GM18517 (cell line): ENCODE data around the gene NOL4L.
"Not testable (repeated sequence)": the region's sequence is repeated elsewhere in the genome, so short reads cannot be mapped to it uniquely, and the experiment has no call there.

Experiments
- ATAC-seq: cut with Tn5 transposase; IDR thresholded peaks from one replicate; pipeline ENCODE4 v1.9.1; 2021; ENCODE audit warnings: mild to moderate bottlenecking, moderate library complexity; ENCODE audit not compliant: unreplicated experiment

The NOL4L gene

DNA sequence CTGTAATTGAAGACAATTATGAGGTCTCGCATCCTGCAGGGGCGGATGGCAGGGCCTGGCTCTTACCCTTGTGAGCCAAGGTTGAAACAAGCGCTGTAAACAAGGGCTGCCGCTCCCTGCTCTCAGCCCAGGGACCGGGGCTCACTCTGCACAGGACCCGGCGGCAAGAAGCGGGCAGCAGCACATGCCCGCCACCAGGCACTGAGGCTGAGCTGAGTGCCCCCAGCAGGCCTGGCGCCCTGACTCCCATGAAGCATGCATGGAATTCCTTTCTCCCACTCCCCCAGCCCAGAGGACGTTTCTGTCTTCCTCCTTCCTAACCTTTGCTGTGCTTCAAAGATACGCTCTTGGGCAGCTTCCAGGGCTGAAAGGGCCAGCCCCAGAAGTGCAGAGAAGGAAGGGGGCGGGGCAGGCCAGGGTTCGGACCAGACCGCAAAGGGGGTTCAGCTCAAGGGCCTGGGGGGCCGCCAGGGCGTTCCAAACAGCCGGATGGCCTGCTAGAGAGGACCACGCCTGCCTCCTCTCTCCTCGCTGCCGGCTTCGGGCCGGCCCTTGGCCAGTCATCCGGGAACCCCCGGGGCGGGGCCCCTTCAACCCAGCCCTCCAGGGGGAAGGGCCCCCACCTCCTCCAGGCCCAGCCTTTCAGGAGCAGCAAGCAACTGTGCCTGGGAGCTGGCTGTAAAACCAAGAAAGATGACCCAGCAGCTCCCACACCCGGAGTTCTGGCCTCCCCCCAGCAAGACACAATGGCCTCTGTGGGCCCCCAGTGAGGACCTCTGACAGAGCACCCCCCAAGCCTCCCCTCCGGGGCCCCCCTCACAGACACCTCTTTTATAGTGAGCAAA lies 109.9 kb downstream of the NOL4L start:
- no peak for ATAC-seq

DNA sequence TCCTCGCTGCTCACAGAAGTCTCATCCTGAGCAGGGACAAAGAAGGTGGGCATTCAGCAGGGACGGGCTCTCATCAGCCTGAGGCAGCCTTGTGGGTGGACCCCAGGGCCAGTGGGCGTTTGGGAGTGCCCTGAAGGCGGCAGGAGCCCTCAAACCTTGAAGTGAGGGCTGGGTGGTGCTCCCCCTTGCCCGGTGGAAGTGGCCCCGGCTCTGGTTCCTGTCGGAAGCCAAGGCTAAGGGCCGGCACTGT lies 110.5 kb downstream of the NOL4L start:
- ATAC-seq, result no peak

DNA sequence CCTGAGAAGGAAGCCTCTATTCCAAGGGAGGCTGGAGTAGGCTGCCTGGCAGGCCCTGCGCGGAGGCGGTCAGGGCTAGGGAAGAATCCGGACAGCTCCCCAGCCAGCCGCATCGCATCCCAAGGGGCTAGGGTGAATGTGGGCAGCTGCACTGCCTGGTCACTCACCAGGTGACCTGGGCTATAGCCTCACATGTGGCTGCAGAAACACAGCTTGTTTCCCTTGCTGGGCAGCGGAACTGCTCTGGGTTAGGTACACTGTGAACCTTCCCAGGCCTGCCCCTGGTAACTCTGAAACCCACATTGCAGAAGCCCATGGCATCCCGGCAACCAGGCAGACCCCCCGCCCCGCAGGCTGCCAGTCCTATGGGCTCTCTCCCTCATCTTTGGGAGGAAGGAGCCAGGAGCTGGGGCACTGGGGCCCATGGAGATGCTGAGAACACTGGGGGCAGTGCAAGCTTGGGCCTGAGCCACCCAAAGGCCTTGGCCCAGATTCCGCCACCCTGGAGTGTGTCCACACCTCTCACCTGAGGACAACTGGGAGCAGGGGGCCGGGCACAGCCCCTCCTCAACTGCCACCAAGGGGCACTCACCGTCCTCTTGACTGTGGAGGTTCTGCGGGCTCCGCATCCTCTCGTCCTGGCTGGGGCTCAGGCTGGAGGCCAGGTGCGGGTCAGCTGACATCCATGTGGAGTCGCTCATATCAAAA lies 111.0 kb downstream of the NOL4L start:
- no peak for ATAC-seq

GRCh38 chr20:32473231-32474008 lies 111.7 kb downstream of the NOL4L start:
- ATAC-seq, result no peak

DNA sequence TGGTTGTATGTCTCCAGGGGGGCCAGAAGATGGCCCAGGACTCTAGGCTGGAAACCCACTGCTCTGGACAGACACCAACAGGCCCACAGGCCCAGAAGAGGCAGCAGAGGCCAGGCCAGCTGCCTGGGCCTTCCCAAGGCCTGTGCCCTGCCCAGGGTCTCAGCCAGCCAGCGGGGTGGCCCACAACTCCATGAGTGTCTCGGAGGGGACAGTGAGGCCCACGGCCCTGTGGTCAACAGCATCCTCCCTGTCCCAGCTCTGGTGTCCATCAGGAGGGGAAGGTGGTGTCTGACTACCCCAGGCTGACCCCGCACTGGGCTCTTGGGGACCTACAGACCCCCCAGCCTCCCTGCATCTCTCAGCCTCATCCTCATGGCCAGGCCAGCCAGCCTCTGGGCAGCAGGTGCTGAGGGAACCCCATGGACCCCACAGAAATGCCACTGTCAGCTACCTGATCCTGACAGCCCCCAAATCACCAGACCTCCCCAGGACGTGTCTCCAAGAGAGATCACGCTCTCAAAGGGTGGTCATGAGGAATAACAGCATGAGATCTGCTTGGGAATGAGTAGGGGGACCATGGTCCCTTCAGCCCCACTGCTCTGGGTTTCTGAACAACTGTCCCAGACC lies 112.4 kb downstream of the NOL4L start:
- ATAC-seq, result no peak

DNA sequence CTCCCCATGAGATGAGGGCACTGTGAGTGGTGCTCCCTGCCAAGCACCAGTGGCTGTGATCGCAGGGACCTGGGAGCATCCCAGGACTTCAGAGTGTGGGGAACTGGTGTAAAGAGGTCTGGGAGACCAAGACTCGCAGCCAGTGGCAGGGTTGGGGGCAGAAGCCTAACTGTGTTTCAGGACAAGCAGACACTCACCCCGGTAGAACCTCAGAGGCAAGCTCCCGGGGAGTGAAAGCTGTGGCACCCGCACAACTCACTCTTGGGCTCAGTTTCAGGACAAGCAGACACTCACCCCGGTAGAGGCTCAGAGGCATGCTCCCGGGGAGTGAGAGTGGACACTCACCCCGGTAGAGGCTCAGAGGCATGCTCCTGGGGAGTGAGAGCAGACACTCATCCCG lies 114.2 kb downstream of the NOL4L start:
- ATAC-seq, result no peak

- no peak for ATAC-seq
These were observed 114.9 kb downstream of the NOL4L start for GRCh38 chr20:32470025-32470861.

DNA sequence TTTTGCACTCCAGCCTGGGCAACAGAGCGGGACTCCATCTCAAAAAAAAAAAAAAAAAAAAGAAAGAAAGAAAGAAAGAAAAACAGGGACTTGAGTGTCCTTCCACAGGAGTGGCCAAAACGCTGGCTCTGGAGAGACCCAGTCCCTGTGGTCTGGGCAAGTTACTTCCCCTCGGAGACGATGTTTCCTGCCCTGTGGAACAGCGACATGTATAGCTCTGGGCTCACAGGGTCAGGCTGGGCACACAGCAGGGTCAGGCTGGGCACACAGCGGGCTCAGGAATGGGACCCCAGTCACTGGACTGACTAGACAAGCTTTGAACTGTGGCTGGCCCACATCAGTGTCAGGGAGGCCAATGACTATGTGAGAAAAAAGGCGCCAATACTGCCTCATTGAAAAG lies 116.3 kb downstream of the NOL4L start:
- no peak for ATAC-seq

DNA sequence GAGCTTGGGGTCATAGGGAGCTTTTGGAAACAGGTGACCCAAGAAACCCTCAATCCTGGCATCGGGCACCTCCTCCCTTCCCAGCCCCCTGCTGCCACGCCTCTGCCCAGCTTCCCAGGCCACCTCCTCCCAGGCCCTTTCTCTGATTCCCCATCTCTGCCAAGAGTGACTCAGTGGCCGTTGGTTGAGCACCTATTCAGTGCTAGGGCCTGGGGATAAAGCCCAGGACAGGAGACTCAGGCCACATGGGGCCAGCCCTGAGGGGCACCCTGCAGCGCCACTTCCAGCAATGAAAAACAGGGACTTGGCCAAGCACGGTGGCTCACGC lies 116.9 kb downstream of the NOL4L start:
- no peak for ATAC-seq

DNA sequence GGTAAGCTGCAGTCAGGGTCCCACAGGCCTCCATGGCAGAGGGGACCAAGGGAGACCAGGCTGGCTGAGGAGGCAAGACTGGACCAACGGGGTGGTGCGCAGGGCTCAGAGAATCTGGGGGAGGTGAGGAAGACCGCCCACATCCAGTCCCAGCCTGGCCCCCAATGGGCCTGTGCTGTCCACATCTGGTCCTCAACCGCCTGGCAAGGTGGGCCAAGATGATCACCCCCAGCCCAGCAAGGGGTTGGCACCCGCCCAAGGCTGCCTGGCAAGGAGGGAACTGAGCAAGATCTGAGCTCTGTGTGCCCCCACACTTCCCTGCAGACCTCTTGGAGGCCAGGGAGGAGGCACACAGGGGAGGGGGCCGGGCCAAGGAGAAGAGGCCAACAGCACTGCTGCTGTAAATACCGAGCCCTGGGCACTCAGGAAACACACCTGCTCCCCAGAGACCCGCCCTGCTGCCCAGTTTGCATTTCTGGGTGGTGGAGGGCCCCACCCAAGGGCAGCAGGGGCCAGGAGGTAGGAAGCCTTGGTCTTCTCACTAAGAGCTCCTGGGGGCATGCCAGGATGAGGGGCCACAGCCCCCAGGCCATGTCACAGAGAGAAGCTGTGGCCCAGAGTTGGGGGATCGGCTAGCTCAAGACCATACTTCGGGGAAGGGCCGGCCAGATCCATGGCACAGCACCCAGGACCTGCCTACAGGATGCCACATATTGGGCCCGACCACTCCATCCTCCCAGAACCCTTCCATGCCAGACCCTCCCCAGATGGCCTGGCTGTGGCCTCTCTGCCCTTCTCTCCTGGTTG lies 117.4 kb downstream of the NOL4L start:
- no peak for ATAC-seq

DNA sequence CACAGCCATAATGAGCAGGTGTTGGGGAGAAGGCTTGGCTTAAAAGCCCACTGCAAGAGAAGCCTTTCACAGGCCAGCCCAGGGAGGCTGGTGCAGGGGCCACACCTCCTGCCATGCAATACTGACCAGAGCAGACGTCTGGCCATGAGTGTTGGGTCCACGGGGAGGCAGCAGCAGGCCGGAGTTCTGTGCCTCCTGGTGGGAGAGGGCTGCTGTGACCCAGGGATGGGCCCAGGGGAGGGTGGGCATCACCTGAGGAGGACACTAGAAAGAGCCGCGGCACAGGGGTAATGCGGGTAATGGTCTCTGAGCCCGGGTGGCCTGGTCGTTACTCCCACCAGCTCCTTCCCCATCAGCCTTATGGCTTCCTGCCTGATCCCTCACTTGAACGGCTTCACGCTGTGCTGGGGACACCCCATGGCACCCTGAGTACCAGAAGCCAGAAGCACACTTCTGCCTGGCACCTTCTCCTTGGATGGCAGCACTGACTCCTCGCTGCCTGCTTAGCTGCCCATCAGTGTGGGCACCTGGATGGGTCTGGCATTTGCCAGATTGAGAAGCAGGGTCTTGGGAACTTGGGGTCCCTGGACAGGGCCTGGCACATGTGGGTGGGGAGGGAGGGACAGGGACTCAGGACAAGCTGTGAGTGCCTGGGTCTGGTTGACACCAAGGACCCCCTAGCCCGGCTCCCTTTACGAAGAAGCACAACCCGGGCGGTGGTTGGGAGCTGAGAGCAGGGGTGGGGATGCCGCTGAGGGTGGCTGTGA lies 118.2 kb downstream of the NOL4L start:
- ATAC-seq, result no peak

DNA sequence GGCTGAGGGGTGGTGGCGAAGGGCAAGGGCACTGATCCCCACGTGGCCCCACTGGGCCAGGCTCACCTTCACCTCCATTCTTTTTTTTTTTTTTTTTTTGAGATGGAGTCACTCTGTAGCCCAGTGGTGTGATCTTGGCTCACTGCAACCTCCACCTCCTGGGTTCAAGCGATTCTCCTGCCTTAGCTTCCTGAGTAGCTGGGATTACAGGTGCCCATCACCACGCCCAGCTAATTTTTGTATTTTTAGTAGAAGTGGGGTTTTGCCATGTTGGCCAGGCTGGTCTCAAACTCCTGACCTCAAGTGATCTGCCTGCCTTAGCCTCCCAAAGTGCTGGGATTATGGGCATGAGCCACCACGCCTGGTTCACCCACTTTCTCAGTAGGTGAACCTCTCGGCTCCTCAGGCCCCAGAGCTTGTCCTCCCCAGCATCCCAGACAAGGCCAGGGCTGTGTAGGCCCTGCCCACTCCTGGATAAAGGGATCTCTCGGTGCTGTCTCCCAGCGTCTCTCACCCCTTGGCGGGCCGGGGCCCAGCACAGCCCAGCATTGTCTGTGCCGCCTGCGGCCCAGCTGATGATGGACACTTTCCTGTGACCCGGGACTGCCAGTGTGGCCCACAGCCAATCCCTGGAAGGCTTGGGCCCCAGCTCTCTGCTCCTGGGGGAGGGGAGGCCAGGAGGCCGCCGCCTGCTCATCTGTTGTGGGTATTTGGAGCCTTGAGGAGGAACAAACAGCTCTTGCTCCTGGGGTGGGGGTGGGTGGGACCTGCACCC lies 119.0 kb downstream of the NOL4L start:
- not testable (repeated sequence) for ATAC-seq

GRCh38 chr20:32465092-32465900 lies 119.8 kb downstream of the NOL4L start:
- ATAC-seq, result no peak

DNA sequence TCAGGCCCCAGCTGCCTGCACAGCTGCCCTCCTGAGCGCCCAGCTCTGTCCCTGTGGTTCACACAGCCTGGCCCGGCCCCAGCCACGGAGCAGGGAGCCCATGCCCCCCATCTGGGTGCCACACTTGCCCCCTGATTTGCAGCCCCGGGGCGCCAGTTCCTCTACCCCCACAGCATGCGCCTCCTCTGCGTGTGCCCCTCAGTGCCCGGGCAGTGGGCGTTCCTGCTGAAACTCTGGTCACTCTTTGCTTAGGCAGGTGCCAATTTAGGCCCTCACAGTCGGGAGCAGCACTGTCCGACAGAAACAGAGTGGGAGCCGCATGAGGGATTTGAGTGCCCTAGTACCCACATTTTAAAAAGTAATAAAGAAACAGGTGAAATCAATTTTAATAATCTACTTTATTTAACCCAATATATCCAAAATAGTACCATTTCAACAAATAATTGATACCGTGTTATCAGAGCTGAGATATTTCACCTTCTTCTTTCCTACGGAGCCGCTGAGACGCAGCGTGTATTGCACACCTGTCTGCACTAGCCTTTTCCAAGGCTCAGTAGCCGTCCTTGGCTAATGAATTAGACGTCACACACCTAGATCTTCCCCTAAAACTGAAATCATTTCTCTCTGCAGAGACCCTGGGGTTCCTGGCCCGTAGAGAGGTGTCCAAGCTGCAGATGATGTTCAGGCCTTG lies 120.6 kb downstream of the NOL4L start:
- no peak for ATAC-seq

GRCh38 chr20:32463642-32464400 lies 121.3 kb downstream of the NOL4L start:
- no peak for ATAC-seq
